ENCODE results near the gene GTF3C6. TPM values are rescaled to one million over a fixed set of nuclear protein-coding genes. Genes with fewer than 3 reads are reported as not detected.

Gene GTF3C6, protein sequence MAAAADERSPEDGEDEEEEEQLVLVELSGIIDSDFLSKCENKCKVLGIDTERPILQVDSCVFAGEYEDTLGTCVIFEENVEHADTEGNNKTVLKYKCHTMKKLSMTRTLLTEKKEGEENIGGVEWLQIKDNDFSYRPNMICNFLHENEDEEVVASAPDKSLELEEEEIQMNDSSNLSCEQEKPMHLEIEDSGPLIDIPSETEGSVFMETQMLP
- 50.7 and 68.3 TPM in 2 replicates for total RNA-seq

DNA sequence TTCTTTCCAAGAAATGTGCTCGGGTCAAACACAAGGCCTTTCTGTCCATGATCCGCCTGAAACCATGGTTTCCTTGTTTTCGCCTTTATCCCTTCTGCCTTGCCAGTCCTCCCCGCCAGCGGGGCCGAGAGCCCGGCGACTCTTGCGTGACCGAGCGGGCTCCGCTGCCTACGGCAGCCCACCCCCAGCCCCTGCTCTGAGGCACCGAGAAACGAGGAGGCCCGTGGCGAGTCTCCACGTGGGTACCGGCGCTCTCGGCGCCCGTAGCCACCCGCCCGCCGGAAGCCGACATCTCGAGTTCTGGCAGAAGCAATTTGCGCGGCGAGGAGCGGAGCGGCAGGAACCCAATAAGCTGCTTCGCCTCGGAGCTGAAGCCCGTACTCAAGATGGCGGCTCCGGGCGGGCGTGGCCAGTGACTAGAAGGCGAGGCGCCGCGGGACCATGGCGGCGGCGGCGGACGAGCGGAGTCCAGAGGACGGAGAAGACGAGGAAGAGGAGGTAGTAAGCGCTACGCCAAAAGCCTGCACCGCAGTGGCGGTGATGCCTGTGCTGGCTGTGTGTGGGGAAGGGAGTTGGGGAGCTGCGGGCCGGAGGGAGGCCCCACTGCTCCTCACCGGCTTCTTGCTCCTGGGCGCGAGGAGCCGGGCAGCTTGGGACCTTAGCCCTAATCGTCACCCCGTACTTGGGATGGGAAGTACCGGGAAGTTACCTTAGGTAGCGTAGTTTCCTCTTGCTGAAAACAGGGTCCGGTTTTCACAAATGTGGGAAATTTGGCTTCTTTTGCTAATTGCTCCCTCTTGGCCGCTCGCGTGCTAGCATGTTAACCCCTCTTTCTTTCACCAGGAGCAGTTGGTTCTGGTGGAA, at the start of gene GTF3C6:
TSS of gene GTF3C6 (plus strand) at position 378 of the 864 bp plus-strand sequence. CDS start at position 442, 64 bp downstream.

Other genes starting within 250 kb of the GTF3C6 start
- gene CDK19, start 143.2 kb upstream of the GTF3C6 start, total RNA-seq, result 5.2 and 5.8 TPM in 2 replicates
- 43.6 and 45.1 TPM in 2 replicates for gene AMD1, start 83.9 kb upstream of the GTF3C6 start, total RNA-seq
- 24.8 and 26.6 TPM in 2 replicates for gene RPF2, start 23.3 kb downstream of the GTF3C6 start, total RNA-seq
- gene SLC16A10, start 128.8 kb downstream of the GTF3C6 start, total RNA-seq, result under 0.01 TPM in 2 replicates

All from bronchus fibroblast of lung (primary cell).